ENCODE results near the gene NMNAT1. TPM values are rescaled to one million over a fixed set of nuclear protein-coding genes. Genes with fewer than 3 reads are reported as not detected.

Gene NMNAT1
- total RNA-seq, 1 experiment from 2014 or later: 2.8 TPM

- Histone ChIP-seq H3K4ac (ENCODE audit: low read depth, low read length) (no peak overlapping the region), H4K91ac (ENCODE audit: insufficient read length, low read depth, low read length) (no peak overlapping the region), H3K23ac (ENCODE audit: insufficient read length, low read depth, low read length) (no peak overlapping the region), H3K4me2 (ENCODE audit: insufficient read depth, insufficient read length, low read length) (no peak overlapping the region), H2BK12ac (ENCODE audit: insufficient read length, low read depth, low read length) (no peak overlapping the region), H3K18ac (ENCODE audit: insufficient read length, low read depth, low read length) (no peak overlapping the region), H2AK5ac (ENCODE audit: insufficient read length, low read length) (no peak overlapping the region), H3K79me2 (ENCODE audit: insufficient read depth, low read length) (no peaks in the 10 kb centered on the region), H2BK5ac (ENCODE audit: insufficient read length, low read length) (no peak overlapping the region), H3K4me1 (ENCODE audit: insufficient read depth, low read length) (no peaks in the 10 kb centered on the region), H4K8ac (replicated peaks; ENCODE audit: insufficient read length, low read depth, low read length) (no peak overlapping the region), H3K23me2 (ENCODE audit: insufficient read length, low read depth, low read length, poor library complexity, severe bottlenecking) (peaks cover 3% of the 10 kb centered on the region), H3K27me3 (ENCODE audit: insufficient read depth, low read length) (no peaks in the 10 kb centered on the region), H3K56ac (ENCODE audit: insufficient read length, low read depth, low read length) (no peak overlapping the region), H4K20me1 (ENCODE audit: control insufficient read depth, insufficient read depth, insufficient read length) (no peaks in the 10 kb centered on the region), H3T11ph (ENCODE audit: low read length) (no peak overlapping the region), H2BK120ac (ENCODE audit: low read depth, low read length, poor library complexity, severe bottlenecking) (no peak overlapping the region), H3K9ac (ENCODE audit: extremely low read depth, insufficient read length, low read length) (no peak overlapping the region), H3K27ac (ENCODE audit: insufficient read length, low read depth, low read length) (no peak overlapping the region), H3K14ac (ENCODE audit: insufficient read depth, low read length) (no peak overlapping the region), H2AFZ (ENCODE audit: low read length) (no peak overlapping the region), H3K79me1 (ENCODE audit: insufficient read depth, low read depth, low read length, poor library complexity, severe bottlenecking) (no peaks in the 10 kb centered on the region), H3K9me3 (ENCODE audit: control insufficient read depth, low read depth, low read length) (no peaks in the 10 kb centered on the region), H2BK20ac (ENCODE audit: low read depth, low read length, poor library complexity, severe bottlenecking) (no peak overlapping the region), H4K5ac (ENCODE audit: insufficient read length, low read depth, low read length) (no peak overlapping the region), H2BK15ac (ENCODE audit: low read depth, low read length) (no peak overlapping the region)
- Mint-ChIP-seq H3K27ac (no peak overlapping the region), H3K27me3 (ENCODE audit: low read depth) (peaks cover 3% of the 10 kb centered on the region; the same call in 1 of the 2 replicates), H3K4me3 (no peak overlapping the region), H3K4me1 (no peaks in the 10 kb centered on the region), H3K9me3 (no peaks in the 10 kb centered on the region; a peak in 1 of 5 replicates), H3K36me3 (ENCODE audit: insufficient read depth in 1 of 3, low read depth in 3 of 3) (no peaks in the 10 kb centered on the region)
- TF ChIP-seq CTCF (conservative IDR thresholded peaks at IDR 0.05): no peak
- DNase-seq: no peak
Observed at GRCh38 chr1:10019561-10019960, 76.3 kb downstream of the NMNAT1 start.
